OCI-LY3 (cell line): Measurements from ENCODE around the gene SYNRG.

Source experiments
- H2AFZ ChIP-seq: fragments of 200-600, 300-600 bp; shearing (Covaris generic); 2 replicates; pipeline ENCODE4 v1.6.0; 2014; ENCODE audit warnings: antibody characterized with exemption, low read depth, low read length
- H3K27ac ChIP-seq: fragments of 200-600, 300-600 bp; sonication (generic); 2 replicates; pipeline ENCODE4 v1.5.1; 2014; ENCODE audit warnings: mild to moderate bottlenecking, low read length, moderate library complexity, mixed read lengths
- H3K27me3 ChIP-seq: fragments of 200-600, 300-600 bp; sonication (generic); 2 replicates; pipeline ENCODE4 v1.6.1; 2014; ENCODE audit warnings: low read depth, low read length, mixed read lengths
- H3K36me3 ChIP-seq: fragments of 200-600, 300-600 bp; sonication (generic); replicated peaks from 2 replicates; pipeline ENCODE3; 2014; ENCODE audit warnings: low read depth, low read length, mixed read lengths
- H3K4me1 ChIP-seq: fragments of 300-600, 200-600 bp; sonication (generic); 2 replicates; pipeline ENCODE4 v1.6.1; 2014; ENCODE audit warnings: low read length, mixed read lengths
- H3K4me2 ChIP-seq: fragments of 200-600, 300-600 bp; sonication (generic); 2 replicates; pipeline ENCODE4 v1.6.1; 2014; ENCODE audit warnings: low read length, mixed read lengths
- H3K4me3 ChIP-seq: fragments of 300-600, 200-600 bp; sonication (generic); 2 replicates; pipeline ENCODE4 v1.5.1; 2014; ENCODE audit warnings: antibody characterized with exemption, mild to moderate bottlenecking, low read length, moderate library complexity
- H3K79me2 ChIP-seq: fragments of 300-600, 200-600 bp; shearing (Covaris generic); 2 replicates; pipeline ENCODE4 v1.6.1; 2014; ENCODE audit warnings: mild to moderate bottlenecking, low read length, mixed read lengths
- H3K9ac ChIP-seq: fragments of 300-600, 200-600 bp; shearing (Covaris generic); 2 replicates; pipeline ENCODE4 v1.6.0; 2014; ENCODE audit warnings: mild to moderate bottlenecking, low read length, moderate library complexity
- H3K9me3 ChIP-seq: fragments of 200-600, 300-600 bp; shearing (Covaris generic); 2 replicates; pipeline ENCODE4 v1.6.1; 2014; ENCODE audit warnings: low read length, mixed read lengths; ENCODE audit not compliant: insufficient read depth
- H4K20me1 ChIP-seq: fragments of 200-600, 300-600 bp; sonication (generic); 2 replicates; pipeline ENCODE4 v1.6.1; 2016; ENCODE audit warnings: low read length, mixed read lengths; ENCODE audit not compliant: insufficient read depth
- EZH2phosphoT487 ChIP-seq: fragments of 200-600 bp; shearing (Covaris generic); IDR thresholded peaks from 2 replicates; pipeline ENCODE4 v1.6.1; 2018; ENCODE audit warnings: antibody characterized with exemption, mixed run types, low read depth
- TF ChIP-seq, protein P1 (sequence below): fragments of 200-600, 300-600 bp; sonication (generic); IDR thresholded peaks from 2 replicates; pipeline ENCODE4 v1.5.1; 2014; ENCODE audit warnings: antibody characterized with exemption, low read length, low read depth

The SYNRG gene, protein sequence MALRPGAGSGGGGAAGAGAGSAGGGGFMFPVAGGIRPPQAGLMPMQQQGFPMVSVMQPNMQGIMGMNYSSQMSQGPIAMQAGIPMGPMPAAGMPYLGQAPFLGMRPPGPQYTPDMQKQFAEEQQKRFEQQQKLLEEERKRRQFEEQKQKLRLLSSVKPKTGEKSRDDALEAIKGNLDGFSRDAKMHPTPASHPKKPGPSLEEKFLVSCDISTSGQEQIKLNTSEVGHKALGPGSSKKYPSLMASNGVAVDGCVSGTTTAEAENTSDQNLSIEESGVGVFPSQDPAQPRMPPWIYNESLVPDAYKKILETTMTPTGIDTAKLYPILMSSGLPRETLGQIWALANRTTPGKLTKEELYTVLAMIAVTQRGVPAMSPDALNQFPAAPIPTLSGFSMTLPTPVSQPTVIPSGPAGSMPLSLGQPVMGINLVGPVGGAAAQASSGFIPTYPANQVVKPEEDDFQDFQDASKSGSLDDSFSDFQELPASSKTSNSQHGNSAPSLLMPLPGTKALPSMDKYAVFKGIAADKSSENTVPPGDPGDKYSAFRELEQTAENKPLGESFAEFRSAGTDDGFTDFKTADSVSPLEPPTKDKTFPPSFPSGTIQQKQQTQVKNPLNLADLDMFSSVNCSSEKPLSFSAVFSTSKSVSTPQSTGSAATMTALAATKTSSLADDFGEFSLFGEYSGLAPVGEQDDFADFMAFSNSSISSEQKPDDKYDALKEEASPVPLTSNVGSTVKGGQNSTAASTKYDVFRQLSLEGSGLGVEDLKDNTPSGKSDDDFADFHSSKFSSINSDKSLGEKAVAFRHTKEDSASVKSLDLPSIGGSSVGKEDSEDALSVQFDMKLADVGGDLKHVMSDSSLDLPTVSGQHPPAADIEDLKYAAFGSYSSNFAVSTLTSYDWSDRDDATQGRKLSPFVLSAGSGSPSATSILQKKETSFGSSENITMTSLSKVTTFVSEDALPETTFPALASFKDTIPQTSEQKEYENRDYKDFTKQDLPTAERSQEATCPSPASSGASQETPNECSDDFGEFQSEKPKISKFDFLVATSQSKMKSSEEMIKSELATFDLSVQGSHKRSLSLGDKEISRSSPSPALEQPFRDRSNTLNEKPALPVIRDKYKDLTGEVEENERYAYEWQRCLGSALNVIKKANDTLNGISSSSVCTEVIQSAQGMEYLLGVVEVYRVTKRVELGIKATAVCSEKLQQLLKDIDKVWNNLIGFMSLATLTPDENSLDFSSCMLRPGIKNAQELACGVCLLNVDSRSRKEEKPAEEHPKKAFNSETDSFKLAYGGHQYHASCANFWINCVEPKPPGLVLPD (N-terminal part only)

GRCh38 chr17:37609170-37610040, at the start of gene SYNRG:
Gene SYNRG (minus strand): TSS chr17:37609418. CDS start chr17:37609355, 63 bp downstream.
- Histone ChIP-seq H3K4me2 (peak within 1 kb of the TSS; percentile 92), H3K79me2 (peaks cover 46% of the 10 kb centered on the region), H2AFZ (peak within 1 kb of the TSS; percentile 37), H3K4me3 (peak within 1 kb of the TSS; percentile 90), H3K27me3 (no peaks in the 10 kb centered on the region), H3K4me1 (peaks cover 24% of the 10 kb centered on the region), H3K9me3 (no peaks in the 10 kb centered on the region), H3K36me3 (peaks cover 25% of the 10 kb centered on the region), H3K9ac (peak within 1 kb of the TSS; percentile 93), H4K20me1 (no peaks in the 10 kb centered on the region), H3K27ac (peak within 1 kb of the TSS; percentile 64)
- no peak for TF ChIP-seq EZH2phosphoT487
- TF ChIP-seq, protein P1, sequence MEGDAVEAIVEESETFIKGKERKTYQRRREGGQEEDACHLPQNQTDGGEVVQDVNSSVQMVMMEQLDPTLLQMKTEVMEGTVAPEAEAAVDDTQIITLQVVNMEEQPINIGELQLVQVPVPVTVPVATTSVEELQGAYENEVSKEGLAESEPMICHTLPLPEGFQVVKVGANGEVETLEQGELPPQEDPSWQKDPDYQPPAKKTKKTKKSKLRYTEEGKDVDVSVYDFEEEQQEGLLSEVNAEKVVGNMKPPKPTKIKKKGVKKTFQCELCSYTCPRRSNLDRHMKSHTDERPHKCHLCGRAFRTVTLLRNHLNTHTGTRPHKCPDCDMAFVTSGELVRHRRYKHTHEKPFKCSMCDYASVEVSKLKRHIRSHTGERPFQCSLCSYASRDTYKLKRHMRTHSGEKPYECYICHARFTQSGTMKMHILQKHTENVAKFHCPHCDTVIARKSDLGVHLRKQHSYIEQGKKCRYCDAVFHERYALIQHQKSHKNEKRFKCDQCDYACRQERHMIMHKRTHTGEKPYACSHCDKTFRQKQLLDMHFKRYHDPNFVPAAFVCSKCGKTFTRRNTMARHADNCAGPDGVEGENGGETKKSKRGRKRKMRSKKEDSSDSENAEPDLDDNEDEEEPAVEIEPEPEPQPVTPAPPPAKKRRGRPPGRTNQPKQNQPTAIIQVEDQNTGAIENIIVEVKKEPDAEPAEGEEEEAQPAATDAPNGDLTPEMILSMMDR: peak; percentile 36

DNA sequence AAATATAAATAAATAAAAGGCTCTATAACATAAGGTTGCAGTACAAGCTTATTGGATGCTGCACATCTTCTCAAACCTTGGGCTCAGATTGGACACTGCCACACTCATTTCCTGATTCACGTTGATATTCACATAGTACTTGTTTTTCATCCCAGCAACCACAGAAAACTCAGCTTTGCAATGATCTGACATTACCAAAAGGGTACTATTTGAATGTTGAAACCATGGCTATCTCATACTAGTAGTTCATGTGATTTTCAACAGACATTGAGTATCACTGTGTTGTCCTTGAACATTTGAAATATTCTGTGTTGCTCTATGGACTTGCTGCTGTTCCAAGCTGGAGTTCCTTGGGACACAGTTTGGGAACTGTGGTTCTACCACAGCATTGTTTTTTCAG, 48.0 kb upstream of the SYNRG start:
- Histone ChIP-seq H4K20me1 (no peaks in the 10 kb centered on the region), H3K36me3 (no peaks in the 10 kb centered on the region), H3K79me2 (no peaks in the 10 kb centered on the region), H3K9me3 (no peaks in the 10 kb centered on the region), H2AFZ (no peak overlapping the region), H3K4me3 (no peak overlapping the region), H3K4me1 (no peaks in the 10 kb centered on the region), H3K27ac (no peak overlapping the region), H3K27me3 (no peaks in the 10 kb centered on the region; the same call in none of the 2 replicates), H3K4me2 (no peak overlapping the region), H3K9ac (no peak overlapping the region)
- TF ChIP-seq, protein P1: no peak
- no peak for TF ChIP-seq EZH2phosphoT487

DNA sequence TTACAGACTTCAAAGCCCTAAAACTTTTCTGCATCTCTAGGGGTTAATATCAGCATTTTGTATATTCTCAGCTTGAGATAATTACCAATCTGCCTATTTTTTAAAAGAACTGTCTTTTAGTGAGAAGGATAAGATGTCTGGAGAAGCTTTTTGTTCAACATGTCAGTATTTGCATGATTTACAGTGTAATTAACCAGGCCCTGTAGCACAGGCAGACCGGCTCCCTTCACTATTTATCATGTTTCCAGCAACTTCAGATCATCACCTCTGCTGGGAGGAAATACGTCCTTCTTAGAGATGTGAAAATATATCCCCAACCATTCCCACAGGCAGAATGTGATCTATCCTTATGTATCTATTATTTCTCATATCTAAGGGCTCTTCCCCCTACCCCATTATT, 42.6 kb upstream of the SYNRG start:
- no peak overlapping the region for H3K4me2 ChIP-seq
- H4K20me1 ChIP-seq: no peaks in the 10 kb centered on the region

More for the DNA sequence above, 42.6 kb upstream of the SYNRG start:
- Histone ChIP-seq H3K36me3 (no peaks in the 10 kb centered on the region), H3K9ac (no peak overlapping the region), H3K27me3 (peaks cover 28% of the 10 kb centered on the region), H3K4me1 (no peaks in the 10 kb centered on the region), H3K4me3 (no peak overlapping the region), H2AFZ (no peak overlapping the region), H3K27ac (no peak overlapping the region), H3K9me3 (no peaks in the 10 kb centered on the region), H3K79me2 (no peaks in the 10 kb centered on the region)
- TF ChIP-seq, protein P1: no peak
- no peak for TF ChIP-seq EZH2phosphoT487
